GM23338 (cell line): Measurements from ENCODE around the gene MAP3K4. TPM values are rescaled to one million over a fixed set of nuclear protein-coding genes. Genes with fewer than 3 reads are reported as not detected.

Source experiments
- ATAC-seq: fragments of 200-7000 bp; cut with Tn5 transposase; 3 replicates; pipeline ENCODE4 v1.9.1; 2020
- DNase-seq: peaks from one replicate; pipeline ENCODE4 v3.0.0-alpha.2; 2015; ENCODE audit warnings: low spot score
- H2AFZ ChIP-seq: fragments of 200-600 bp; sonication (generic); 2 replicates; pipeline ENCODE4 v1.8.0; 2016; ENCODE audit warnings: antibody characterized with exemption, mild to moderate bottlenecking, moderate library complexity
- H3F3A ChIP-seq: fragments of 200-600 bp; sonication (generic); replicated peaks from 2 replicates; pipeline ENCODE4 v1.8.0; 2017; ENCODE audit warnings: antibody characterized with exemption, mixed run types, low read depth
- H3K27ac ChIP-seq: fragments of 200-600 bp; sonication (generic); 2 replicates; pipeline ENCODE4 v1.6.1; 2016; ENCODE audit warnings: low read depth
- H3K27me3 ChIP-seq: fragments of 200-600 bp; sonication (generic); 2 replicates; pipeline ENCODE4 v1.8.0; 2016; ENCODE audit warnings: mild to moderate bottlenecking, mixed run types, moderate library complexity; ENCODE audit not compliant: insufficient read depth
- H3K36me3 ChIP-seq: fragments of 200-600 bp; sonication (generic); 2 replicates; pipeline ENCODE4 v1.8.0; 2016; ENCODE audit warnings: mild to moderate bottlenecking; ENCODE audit not compliant: insufficient read depth
- H3K4me1 ChIP-seq: fragments of 200-600 bp; sonication (generic); 2 replicates; pipeline ENCODE4 v1.8.0; 2016; ENCODE audit warnings: mild to moderate bottlenecking, moderate library complexity; ENCODE audit not compliant: insufficient read depth
- H3K4me2 ChIP-seq: fragments of 200-600 bp; sonication (generic); 2 replicates; pipeline ENCODE4 v1.7.1; 2017; ENCODE audit warnings: mixed run types
- H3K4me3 ChIP-seq: fragments of 200-600 bp; sonication (generic); 2 replicates; pipeline ENCODE4 v1.6.1; 2016; ENCODE audit warnings: mixed run types
- H3K79me2 ChIP-seq: fragments of 200-600 bp; sonication (generic); replicated peaks from 2 replicates; pipeline ENCODE4 v1.8.0; 2017; ENCODE audit warnings: mild to moderate bottlenecking; ENCODE audit not compliant: insufficient read depth
- H3K9me2 ChIP-seq: fragments of 200-600 bp; sonication (generic); 2 replicates; pipeline ENCODE4 v1.8.0; 2017; ENCODE audit not compliant: insufficient read depth
- H4K20me1 ChIP-seq: fragments of 200-600 bp; sonication (generic); replicated peaks from 2 replicates; pipeline ENCODE4 v1.8.0; 2017; ENCODE audit warnings: mild to moderate bottlenecking; ENCODE audit not compliant: insufficient read depth
- H3K27ac Mint-ChIP-seq: 2 replicates; pipeline ENCODE4 v1.8.0; 2020; ENCODE audit warnings: inconsistent platforms, mild to moderate bottlenecking, moderate library complexity, mixed read lengths
- H3K27me3 Mint-ChIP-seq: 3 replicates; pipeline ENCODE4 v1.8.0; 2022; ENCODE audit warnings: low read depth, mild to moderate bottlenecking, moderate library complexity, mixed read lengths, inconsistent platforms; ENCODE audit not compliant: insufficient read depth, poor library complexity
- H3K36me3 Mint-ChIP-seq: 3 replicates; pipeline ENCODE4 v1.8.0; 2021; ENCODE audit warnings: low read depth, mild to moderate bottlenecking, inconsistent platforms, moderate library complexity, mixed read lengths
- H3K4me1 Mint-ChIP-seq: 3 replicates; pipeline ENCODE4 v1.8.0; 2020; ENCODE audit warnings: mild to moderate bottlenecking, inconsistent platforms, mixed read lengths
- H3K4me3 Mint-ChIP-seq: 3 replicates; pipeline ENCODE4 v1.8.0; 2021; ENCODE audit warnings: moderate library complexity, mild to moderate bottlenecking, inconsistent platforms, mixed read lengths
- H3K9me3 Mint-ChIP-seq: 3 replicates; pipeline ENCODE4 v1.8.0; 2020; ENCODE audit warnings: moderate library complexity, mild to moderate bottlenecking, inconsistent platforms, mixed read lengths
- CREB1 ChIP-seq: fragments of 250-450 bp; sonication (Bioruptor Pico); IDR thresholded peaks from 2 replicates; pipeline ENCODE4 v1.5.0; 2020; ENCODE audit warnings: low read depth, mild to moderate bottlenecking, moderate library complexity
- EZH2 ChIP-seq: fragments of 200-600 bp; sonication (generic); IDR thresholded peaks from one replicate; pipeline ENCODE4 v1.8.0; 2017; ENCODE audit warnings: antibody characterized with exemption, mild to moderate bottlenecking, low read depth; ENCODE audit not compliant: unreplicated experiment
- EZH2phosphoT487 ChIP-seq: fragments of 200-600 bp; sonication (generic); IDR thresholded peaks from one replicate; pipeline ENCODE4 v1.8.1; 2018; ENCODE audit warnings: antibody characterized with exemption; ENCODE audit not compliant: unreplicated experiment
- JUNB ChIP-seq: IDR thresholded peaks from one replicate; pipeline ENCODE4 v1.6.1; 2016; ENCODE audit warnings: antibody characterized with exemption; ENCODE audit not compliant: unreplicated experiment
- NANOG ChIP-seq: IDR thresholded peaks from 2 replicates; pipeline ENCODE4 v1.6.1; 2016; ENCODE audit warnings: antibody characterized with exemption, borderline replicate concordance
- POLR2AphosphoS5 ChIP-seq: IDR thresholded peaks from 2 replicates; pipeline ENCODE4 v1.6.1; 2016; ENCODE audit warnings: antibody characterized with exemption, low read depth
- STAT1 ChIP-seq: IDR thresholded peaks from one replicate; pipeline ENCODE4 v1.6.1; 2016; ENCODE audit warnings: antibody characterized with exemption; ENCODE audit not compliant: unreplicated experiment
- ZNF114 ChIP-seq: fragments of 250-450 bp; sonication (Bioruptor Pico); IDR thresholded peaks from 2 replicates; pipeline ENCODE4 v1.5.0; 2020; ENCODE audit warnings: mild to moderate bottlenecking, moderate library complexity
- ZNF331 ChIP-seq: fragments of 250-450 bp; sonication (Bioruptor Pico); IDR thresholded peaks from 2 replicates; pipeline ENCODE4 v1.5.0; 2020; ENCODE audit warnings: low read depth, mild to moderate bottlenecking, moderate library complexity
- ZNF462 ChIP-seq: fragments of 250-450 bp; sonication (Bioruptor Pico); IDR thresholded peaks from 2 replicates; pipeline ENCODE4 v1.5.0; 2020; ENCODE audit warnings: mild to moderate bottlenecking, moderate library complexity
- polyA plus RNA-seq: library from polyadenylated mRNA; unstranded; fragments of >200 nt; fragmentation: Nextera tagmentation; extraction: Ambion mirVana; gene quantifications from 2 replicates; pipeline ENCODE4 v1.2.1, GENCODE V29; 2016
- total RNA-seq: library from RNA; depleted of rRNA; stranded (reverse); fragments of >200 nt; shearing (Covaris generic); gene quantifications from 2 replicates; pipeline ENCODE4 v1.2.3, GENCODE V29; 2014
- TF ChIP-seq, protein P1 (sequence below): IDR thresholded peaks from 2 replicates; pipeline ENCODE4 v1.6.1; 2016; ENCODE audit warnings: antibody characterized with exemption
- TF ChIP-seq, protein P2 (sequence below): IDR thresholded peaks from one replicate; pipeline ENCODE4 v1.6.1; 2018; ENCODE audit warnings: antibody characterized with exemption; ENCODE audit not compliant: unreplicated experiment
- TF ChIP-seq, protein P3 (sequence below), 2 experiments: fragments of 200-600 bp in 1 of 2; sonication (generic) in 1 of 2; conservative IDR thresholded peaks; 2 replicates each; pipeline versions ENCODE4 v1.5.1 to v1.6.1; 2016 to 2017; ENCODE audit warnings: antibody characterized with exemption in 2 of 2, low read depth in 2 of 2, mild to moderate bottlenecking in 2 of 2, moderate library complexity in 1 of 2

MAP3K4 gene
- total and polyA plus RNA-seq, 2 experiments from 2014 or later = 44.4 to 48.8 TPM

GRCh38 chr6:161103475-161103874, 111.9 kb downstream of the MAP3K4 start:
- Mint-ChIP-seq H3K36me3 (peaks cover 51% of the 10 kb centered on the region), H3K27me3 (peaks cover 4% of the 10 kb centered on the region)

More at GRCh38 chr6:161103475-161103874, 111.9 kb downstream of the MAP3K4 start:
- TF ChIP-seq, protein P1, sequence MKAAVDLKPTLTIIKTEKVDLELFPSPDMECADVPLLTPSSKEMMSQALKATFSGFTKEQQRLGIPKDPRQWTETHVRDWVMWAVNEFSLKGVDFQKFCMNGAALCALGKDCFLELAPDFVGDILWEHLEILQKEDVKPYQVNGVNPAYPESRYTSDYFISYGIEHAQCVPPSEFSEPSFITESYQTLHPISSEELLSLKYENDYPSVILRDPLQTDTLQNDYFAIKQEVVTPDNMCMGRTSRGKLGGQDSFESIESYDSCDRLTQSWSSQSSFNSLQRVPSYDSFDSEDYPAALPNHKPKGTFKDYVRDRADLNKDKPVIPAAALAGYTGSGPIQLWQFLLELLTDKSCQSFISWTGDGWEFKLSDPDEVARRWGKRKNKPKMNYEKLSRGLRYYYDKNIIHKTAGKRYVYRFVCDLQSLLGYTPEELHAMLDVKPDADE = no peak
- TF ChIP-seq, protein P2, sequence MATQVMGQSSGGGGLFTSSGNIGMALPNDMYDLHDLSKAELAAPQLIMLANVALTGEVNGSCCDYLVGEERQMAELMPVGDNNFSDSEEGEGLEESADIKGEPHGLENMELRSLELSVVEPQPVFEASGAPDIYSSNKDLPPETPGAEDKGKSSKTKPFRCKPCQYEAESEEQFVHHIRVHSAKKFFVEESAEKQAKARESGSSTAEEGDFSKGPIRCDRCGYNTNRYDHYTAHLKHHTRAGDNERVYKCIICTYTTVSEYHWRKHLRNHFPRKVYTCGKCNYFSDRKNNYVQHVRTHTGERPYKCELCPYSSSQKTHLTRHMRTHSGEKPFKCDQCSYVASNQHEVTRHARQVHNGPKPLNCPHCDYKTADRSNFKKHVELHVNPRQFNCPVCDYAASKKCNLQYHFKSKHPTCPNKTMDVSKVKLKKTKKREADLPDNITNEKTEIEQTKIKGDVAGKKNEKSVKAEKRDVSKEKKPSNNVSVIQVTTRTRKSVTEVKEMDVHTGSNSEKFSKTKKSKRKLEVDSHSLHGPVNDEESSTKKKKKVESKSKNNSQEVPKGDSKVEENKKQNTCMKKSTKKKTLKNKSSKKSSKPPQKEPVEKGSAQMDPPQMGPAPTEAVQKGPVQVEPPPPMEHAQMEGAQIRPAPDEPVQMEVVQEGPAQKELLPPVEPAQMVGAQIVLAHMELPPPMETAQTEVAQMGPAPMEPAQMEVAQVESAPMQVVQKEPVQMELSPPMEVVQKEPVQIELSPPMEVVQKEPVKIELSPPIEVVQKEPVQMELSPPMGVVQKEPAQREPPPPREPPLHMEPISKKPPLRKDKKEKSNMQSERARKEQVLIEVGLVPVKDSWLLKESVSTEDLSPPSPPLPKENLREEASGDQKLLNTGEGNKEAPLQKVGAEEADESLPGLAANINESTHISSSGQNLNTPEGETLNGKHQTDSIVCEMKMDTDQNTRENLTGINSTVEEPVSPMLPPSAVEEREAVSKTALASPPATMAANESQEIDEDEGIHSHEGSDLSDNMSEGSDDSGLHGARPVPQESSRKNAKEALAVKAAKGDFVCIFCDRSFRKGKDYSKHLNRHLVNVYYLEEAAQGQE = no peak
- TF ChIP-seq, protein P3, sequence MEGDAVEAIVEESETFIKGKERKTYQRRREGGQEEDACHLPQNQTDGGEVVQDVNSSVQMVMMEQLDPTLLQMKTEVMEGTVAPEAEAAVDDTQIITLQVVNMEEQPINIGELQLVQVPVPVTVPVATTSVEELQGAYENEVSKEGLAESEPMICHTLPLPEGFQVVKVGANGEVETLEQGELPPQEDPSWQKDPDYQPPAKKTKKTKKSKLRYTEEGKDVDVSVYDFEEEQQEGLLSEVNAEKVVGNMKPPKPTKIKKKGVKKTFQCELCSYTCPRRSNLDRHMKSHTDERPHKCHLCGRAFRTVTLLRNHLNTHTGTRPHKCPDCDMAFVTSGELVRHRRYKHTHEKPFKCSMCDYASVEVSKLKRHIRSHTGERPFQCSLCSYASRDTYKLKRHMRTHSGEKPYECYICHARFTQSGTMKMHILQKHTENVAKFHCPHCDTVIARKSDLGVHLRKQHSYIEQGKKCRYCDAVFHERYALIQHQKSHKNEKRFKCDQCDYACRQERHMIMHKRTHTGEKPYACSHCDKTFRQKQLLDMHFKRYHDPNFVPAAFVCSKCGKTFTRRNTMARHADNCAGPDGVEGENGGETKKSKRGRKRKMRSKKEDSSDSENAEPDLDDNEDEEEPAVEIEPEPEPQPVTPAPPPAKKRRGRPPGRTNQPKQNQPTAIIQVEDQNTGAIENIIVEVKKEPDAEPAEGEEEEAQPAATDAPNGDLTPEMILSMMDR (conservative IDR thresholded peaks at IDR 0.05; ENCODE audit: low read depth in 2 of 2) = no peak
- TF ChIP-seq ZNF462 (CRISPR knock-in tag) (no peak), POLR2AphosphoS5 (no peak), JUNB (no peak), STAT1 (no peak), CREB1 (CRISPR knock-in tag) (no peak), EZH2 (no peak), NANOG (no peak), EZH2phosphoT487 (no peak), ZNF331 (no peak), ZNF114 (CRISPR knock-in tag) (no peak)
- H3K4me1 ChIP-seq = no peaks in the 10 kb centered on the region
- DNase-seq (no peak), ATAC-seq (no peak)
- no peak overlapping the region for H2AFZ ChIP-seq
- H3K4me2 ChIP-seq = no peak overlapping the region
- Mint-ChIP-seq H3K4me3 (no peak overlapping the region), H3K4me1 (no peaks in the 10 kb centered on the region), H3K9me3 (no peaks in the 10 kb centered on the region), H3K27ac (0 out of 2 replicates have a peak overlapping the region, but pooled peaks have one; percentile 8)
- H3K9me2 ChIP-seq = no peaks in the 10 kb centered on the region
- no peaks in the 10 kb centered on the region for H3K27me3 ChIP-seq
- H3K36me3 ChIP-seq = peaks cover 19% of the 10 kb centered on the region
- H3F3A ChIP-seq = no peaks in the 10 kb centered on the region
- no peak overlapping the region for H3K27ac ChIP-seq
- H4K20me1 ChIP-seq = no peaks in the 10 kb centered on the region; the same call in 1 of the 2 replicates
- H3K4me3 ChIP-seq = no peak overlapping the region
- H3K79me2 ChIP-seq = no peaks in the 10 kb centered on the region
